IMR-90 (cell line): ENCODE measurements around the gene ACOXL. TPM values are rescaled to one million over a fixed set of nuclear protein-coding genes. Genes with fewer than 3 reads are reported as not detected.

Experiments
- ATAC-seq: fragments of 200-7000 bp; cut with Tn5 transposase; 2 replicates; pipeline ENCODE4 v1.9.1; 2020; ENCODE audit warnings: low read depth, mild to moderate bottlenecking, moderate library complexity
- BruUV-seq: library from RNA; stranded (reverse); fragments of 400-500 nt; replicated peaks from 2 replicates; lab custom pipeline; 2021; lab: Mats Ljungman, UMichigan
- CTCF ChIA-PET: fragments of 300-600 bp; formaldehyde crosslinking; extraction: SDS; loops from one replicate; lab custom pipeline; 2021; ENCODE audit warnings: antibody characterized with exemption; lab: Yijun Ruan, JAX
- POLR2A ChIA-PET: fragments of 300-600 bp; sonication (Branson Sonifier 250); formaldehyde crosslinking; loops from one replicate; lab custom pipeline; 2022; ENCODE audit warnings: antibody characterized with exemption; ENCODE audit not compliant: unreplicated experiment; lab: Charles Lee
- DNase-seq: peaks from one replicate; pipeline ENCODE4 v3.0.0; 2013
- H2AFZ ChIP-seq: replicated peaks from 2 replicates; pipeline ENCODE3; 2013; ENCODE audit warnings: low read length, mild to moderate bottlenecking; ENCODE audit not compliant: poor library complexity
- H2AK5ac ChIP-seq: 2 replicates; pipeline ENCODE4 v1.6.1; 2013; ENCODE audit warnings: low read depth, low read length, inconsistent platforms
- H2AK9ac ChIP-seq: replicated peaks from 2 replicates; pipeline ENCODE3; 2013; ENCODE audit warnings: mild to moderate bottlenecking, low read depth, low read length, moderate library complexity; ENCODE audit not compliant: poor library complexity
- H2BK120ac ChIP-seq: 2 replicates; pipeline ENCODE4 v1.6.1; 2013; ENCODE audit warnings: low read depth, low read length, inconsistent platforms
- H2BK15ac ChIP-seq: 3 replicates; pipeline ENCODE4 v1.6.1; 2013; ENCODE audit warnings: low read depth, low read length, inconsistent platforms
- H2BK20ac ChIP-seq: 2 replicates; pipeline ENCODE4 v1.6.1; 2013; ENCODE audit warnings: low read depth, mild to moderate bottlenecking, inconsistent platforms, low read length, moderate library complexity
- H2BK5ac ChIP-seq: 2 replicates; pipeline ENCODE4 v1.6.1; 2013; ENCODE audit warnings: mild to moderate bottlenecking, low read depth, low read length, inconsistent platforms; ENCODE audit not compliant: poor library complexity, severe bottlenecking
- H3K14ac ChIP-seq: replicated peaks from 2 replicates; pipeline ENCODE4 v1.6.1; 2013; ENCODE audit warnings: low read depth, low read length, inconsistent platforms
- H3K18ac ChIP-seq: 2 replicates; pipeline ENCODE4 v1.6.1; 2013; ENCODE audit warnings: low read depth, low read length, control low read depth
- H3K23ac ChIP-seq: 2 replicates; pipeline ENCODE4 v1.6.1; 2013; ENCODE audit warnings: low read depth, low read length, inconsistent platforms
- H3K27ac ChIP-seq: 2 replicates; pipeline ENCODE4 v1.5.1; 2013; ENCODE audit warnings: mild to moderate bottlenecking, control low read depth, low read length; ENCODE audit not compliant: insufficient read depth
- H3K27me3 ChIP-seq: 2 replicates; pipeline ENCODE4 v1.6.1; 2013; ENCODE audit warnings: low read length; ENCODE audit not compliant: control insufficient read depth, insufficient read depth
- H3K36me3 ChIP-seq: 2 replicates; pipeline ENCODE4 v1.6.1; 2013; ENCODE audit warnings: low read length, mixed read lengths; ENCODE audit not compliant: control insufficient read depth, insufficient read depth
- H3K4ac ChIP-seq: 2 replicates; pipeline ENCODE4 v1.6.1; 2013; ENCODE audit warnings: low read depth, low read length, inconsistent platforms
- H3K4me1 ChIP-seq: 2 replicates; pipeline ENCODE4 v1.6.1; 2013; ENCODE audit warnings: low read length, mixed read lengths; ENCODE audit not compliant: control insufficient read depth, insufficient read depth
- H3K4me2 ChIP-seq: 2 replicates; pipeline ENCODE4 v1.6.1; 2013; ENCODE audit warnings: low read depth, mild to moderate bottlenecking, control low read depth, low read length, moderate library complexity
- H3K4me3 ChIP-seq: 2 replicates; pipeline ENCODE4 v1.5.1; 2013; ENCODE audit warnings: low read depth, mild to moderate bottlenecking, control low read depth, low read length, moderate library complexity; ENCODE audit not compliant: insufficient read depth
- H3K56ac ChIP-seq: 2 replicates; pipeline ENCODE4 v1.6.1; 2013; ENCODE audit warnings: low read length, inconsistent platforms; ENCODE audit not compliant: insufficient read depth; ENCODE audit errors: extremely low read depth
- H3K79me1 ChIP-seq, 2 experiments: 2 replicates each; pipeline ENCODE4 v1.6.1; 2013; ENCODE audit warnings: low read length in 2 of 2, inconsistent platforms in 1 of 2, low read depth in 1 of 2
- H3K9ac ChIP-seq: 2 replicates; pipeline ENCODE4 v1.6.1; 2013; ENCODE audit warnings: low read depth, low read length, control low read depth
- H3K9me1 ChIP-seq: 2 replicates; pipeline ENCODE4 v1.6.1; 2013; ENCODE audit warnings: low read length, inconsistent platforms; ENCODE audit not compliant: insufficient read depth
- H3K9me3 ChIP-seq: 2 replicates; pipeline ENCODE4 v1.6.1; 2013; ENCODE audit warnings: low read length; ENCODE audit not compliant: control insufficient read depth, insufficient read depth
- H4K20me1 ChIP-seq: 2 replicates; pipeline ENCODE4 v1.6.1; 2013; ENCODE audit warnings: low read length, inconsistent platforms; ENCODE audit not compliant: insufficient read depth
- H4K5ac ChIP-seq: 2 replicates; pipeline ENCODE4 v1.6.1; 2013; ENCODE audit warnings: mild to moderate bottlenecking, low read depth, low read length, control low read depth
- H4K8ac ChIP-seq, 2 experiments: 2 replicates each; pipeline ENCODE4 v1.6.1; 2013; ENCODE audit warnings: low read depth in 2 of 2, low read length in 2 of 2, control low read depth in 1 of 2, inconsistent platforms in 1 of 2
- H4K91ac ChIP-seq: 2 replicates; pipeline ENCODE4 v1.6.1; 2013; ENCODE audit warnings: low read depth, low read length, inconsistent platforms; ENCODE audit not compliant: insufficient read depth
- BHLHE40 ChIP-seq: fragments of 150-350 bp; IDR thresholded peaks from 2 replicates; pipeline ENCODE4 v1.6.1; 2016; ENCODE audit warnings: mild to moderate bottlenecking, low read depth, low read length
- CEBPB ChIP-seq: IDR thresholded peaks from 2 replicates; pipeline ENCODE4 v1.6.1; 2012; ENCODE audit warnings: low read depth, low read length, improper control_type of control experiment
- CHD1 ChIP-seq: IDR thresholded peaks from 2 replicates; pipeline ENCODE4 v1.6.1; 2012; ENCODE audit warnings: low read depth, low read length, improper control_type of control experiment
- CTCF ChIP-seq: conservative IDR thresholded peaks from 2 replicates; pipeline ENCODE4 v1.5.1; 2012; ENCODE audit warnings: mild to moderate bottlenecking, low read depth, low read length, improper control_type of control experiment
- ELK1 ChIP-seq: fragments of 150-350 bp; IDR thresholded peaks from 2 replicates; pipeline ENCODE4 v1.6.1; 2016; ENCODE audit warnings: low read depth, mild to moderate bottlenecking, low read length, moderate library complexity, borderline replicate concordance
- FOS ChIP-seq: fragments of 150-350 bp; IDR thresholded peaks from 2 replicates; pipeline ENCODE4 v1.6.1; 2016; ENCODE audit warnings: low read depth, low read length
- MAFK ChIP-seq: IDR thresholded peaks from 2 replicates; pipeline ENCODE4 v1.6.1; 2012; ENCODE audit warnings: low read depth, low read length, improper control_type of control experiment
- MAZ ChIP-seq: IDR thresholded peaks from 2 replicates; pipeline ENCODE4 v1.6.1; 2012; ENCODE audit warnings: low read depth, mild to moderate bottlenecking, low read length, improper control_type of control experiment, moderate library complexity, borderline replicate concordance
- MXI1 ChIP-seq: IDR thresholded peaks from 2 replicates; pipeline ENCODE4 v1.6.1; 2012; ENCODE audit warnings: low read depth, mild to moderate bottlenecking, low read length, moderate library complexity, borderline replicate concordance
- NFE2L2 ChIP-seq: fragments of 150-350 bp; IDR thresholded peaks from 2 replicates; pipeline ENCODE4 v1.6.1; 2016; ENCODE audit warnings: low read depth, mild to moderate bottlenecking, low read length
- POLR2A ChIP-seq: IDR thresholded peaks from 2 replicates; pipeline ENCODE4 v1.6.1; 2012; ENCODE audit warnings: mild to moderate bottlenecking, low read depth, low read length
- RAD21 ChIP-seq: IDR thresholded peaks from 2 replicates; pipeline ENCODE4 v1.6.1; 2012; ENCODE audit warnings: low read length, improper control_type of control experiment
- RCOR1 ChIP-seq: IDR thresholded peaks from 2 replicates; pipeline ENCODE4 v1.6.1; 2012; ENCODE audit warnings: mild to moderate bottlenecking, low read length, improper control_type of control experiment; ENCODE audit not compliant: insufficient replicate concordance
- RFX5 ChIP-seq: IDR thresholded peaks from 2 replicates; pipeline ENCODE4 v1.8.0; 2012; ENCODE audit warnings: low read depth, mild to moderate bottlenecking, low read length, moderate library complexity
- SMC3 ChIP-seq: fragments of 150-350 bp; IDR thresholded peaks from 2 replicates; pipeline ENCODE4 v1.6.1; 2016; ENCODE audit warnings: low read depth, mild to moderate bottlenecking, antibody characterized with exemption, low read length, moderate library complexity
- USF2 ChIP-seq: fragments of 150-350 bp; IDR thresholded peaks from 2 replicates; pipeline ENCODE4 v1.6.1; 2017; ENCODE audit warnings: mild to moderate bottlenecking, antibody characterized with exemption, low read length, low read depth
- WGBS, 2 experiments: methylation state at CpG; one replicate each; pipeline versions ENCODE4 v1.1.5 to v1.1.7; 2013; ENCODE audit warnings: missing lambda C conversion rate in 2 of 2; ENCODE audit not compliant: insufficient read length in 1 of 2; ENCODE audit errors: extremely low coverage in 2 of 2; 5-methylcytosine and 5-hydroxymethylcytosine counted together
- dilution Hi-C: fragments of 300-500 bp; cut with HindIII; formaldehyde crosslinking; loops from one replicate; pipeline ENCODE4 v1.14.3; 2018; ENCODE audit warnings: low sequenced_read_pairs; ENCODE audit not compliant: unreplicated experiment
- in situ Hi-C: fragments of 300-500 bp; cut with MboI; formaldehyde crosslinking; loops from 3 replicates; pipeline ENCODE4 v1.14.3; 2019; ENCODE audit warnings: low sequenced_read_pairs, inconsistent platforms, mixed read lengths
- intact Hi-C: fragments of 100-400 bp; cut with micrococcal nuclease; formaldehyde crosslinking; loops from 2 replicates; pipeline ENCODE4 v1.10.0; 2022
- polyA plus RNA-seq, 3 experiments: library from polyadenylated mRNA; depleted of rRNA; stranded (reverse); fragments of >200 nt; gene quantifications; 2 replicates each; pipeline ENCODE4 v1.2.3, GENCODE V29; 2012; ENCODE audit warnings: low replicate concordance in 1 of 3
- total RNA-seq: library from RNA; depleted of rRNA; stranded (reverse); fragments of >200 nt; gene quantifications from 2 replicates; pipeline ENCODE4 v1.2.3, GENCODE V29; 2012

The ACOXL gene
- total and polyA plus RNA-seq, 2 of the 4 experiments (the other 2 are of a cell fraction): not detected

- Histone ChIP-seq H2BK120ac (no peak overlapping the region), H4K8ac (no peak overlapping the region), H3K27ac (no peak overlapping the region), H3K79me1 (no peaks in the 10 kb centered on the region), H3K4me1 (no peaks in the 10 kb centered on the region), H3K27me3 (no peaks in the 10 kb centered on the region), H3K9ac (no peak overlapping the region), H2AK9ac (no peak overlapping the region), H3K56ac (no peak overlapping the region), H3K36me3 (no peaks in the 10 kb centered on the region), H4K20me1 (no peaks in the 10 kb centered on the region), H2AFZ (no peak overlapping the region), H2BK15ac (no peak overlapping the region), H3K18ac (no peak overlapping the region), H3K14ac (no peak overlapping the region), H2BK20ac (no peak overlapping the region), H3K4me2 (no peak overlapping the region), H2BK5ac (no peak overlapping the region), H4K91ac (no peak overlapping the region), H2AK5ac (no peak overlapping the region), H3K4ac (no peak overlapping the region), H3K9me3 (0 out of 2 replicates have a peak, but pooled peaks cover 2% of the 10 kb centered on the region), H3K4me3 (no peak overlapping the region), H3K23ac (no peak overlapping the region), H3K9me1 (no peaks in the 10 kb centered on the region), H4K5ac (no peak overlapping the region)
- ChIA-PET CTCF (no interaction called here), POLR2A (no interaction called here)
- no peak for DNase-seq
- in situ Hi-C loops (no loop called here), dilution Hi-C loops (no loop called here), intact Hi-C loops (no loop called here)
- WGBS, 2 experiments: 83% methylated on average over 1 of the region's 1 CpG; no CpG with 5 or more reads in 1 of the 2 experiments
- no TSS peak for BruUV-seq
- TF ChIP-seq RCOR1: no peak
- TF ChIP-seq RFX5: no peak
- TF ChIP-seq BHLHE40: no peak
- no peak for TF ChIP-seq CTCF
- no peak for TF ChIP-seq MAZ
- no peak for TF ChIP-seq FOS
- no peak for TF ChIP-seq POLR2A
- no peak for TF ChIP-seq CHD1
- no peak for TF ChIP-seq USF2
- TF ChIP-seq NFE2L2: no peak
- TF ChIP-seq SMC3: no peak
- TF ChIP-seq RAD21: no peak
- TF ChIP-seq ELK1: no peak
- no peak for TF ChIP-seq MXI1
- TF ChIP-seq CEBPB: no peak
- no peak for TF ChIP-seq MAFK
- ATAC-seq: no peak
These were observed 197.2 kb downstream of the ACOXL start for GRCh38 chr2:110929528-110929927.
